ENCODE data around the gene ZBED1.
"Not testable (repeated sequence)": the region's sequence is repeated elsewhere in the genome, so short reads cannot be mapped to it uniquely, and the experiment has no call there.

ZBED1 gene

DNA sequence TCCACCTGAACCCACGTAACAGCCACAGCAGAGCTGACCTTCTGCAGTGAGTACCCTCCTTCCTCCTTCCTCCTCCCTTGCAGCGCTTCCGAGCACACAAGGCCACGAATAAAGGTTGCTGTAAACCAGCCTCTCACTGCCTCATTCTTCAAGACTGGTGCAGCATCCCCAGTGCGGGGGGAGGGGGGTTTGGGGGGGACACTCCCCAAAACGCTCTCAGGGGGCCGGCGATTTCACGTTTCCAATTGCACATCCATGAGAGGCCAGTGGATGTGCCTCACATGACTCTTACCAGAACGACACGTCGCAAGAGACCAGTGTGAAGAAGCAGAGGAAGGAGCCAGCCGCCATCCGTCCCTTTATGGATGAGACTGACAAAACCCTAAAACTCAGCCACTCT, 5.2 kb downstream of the ZBED1 start:
- DNase-seq: no peak

DNA sequence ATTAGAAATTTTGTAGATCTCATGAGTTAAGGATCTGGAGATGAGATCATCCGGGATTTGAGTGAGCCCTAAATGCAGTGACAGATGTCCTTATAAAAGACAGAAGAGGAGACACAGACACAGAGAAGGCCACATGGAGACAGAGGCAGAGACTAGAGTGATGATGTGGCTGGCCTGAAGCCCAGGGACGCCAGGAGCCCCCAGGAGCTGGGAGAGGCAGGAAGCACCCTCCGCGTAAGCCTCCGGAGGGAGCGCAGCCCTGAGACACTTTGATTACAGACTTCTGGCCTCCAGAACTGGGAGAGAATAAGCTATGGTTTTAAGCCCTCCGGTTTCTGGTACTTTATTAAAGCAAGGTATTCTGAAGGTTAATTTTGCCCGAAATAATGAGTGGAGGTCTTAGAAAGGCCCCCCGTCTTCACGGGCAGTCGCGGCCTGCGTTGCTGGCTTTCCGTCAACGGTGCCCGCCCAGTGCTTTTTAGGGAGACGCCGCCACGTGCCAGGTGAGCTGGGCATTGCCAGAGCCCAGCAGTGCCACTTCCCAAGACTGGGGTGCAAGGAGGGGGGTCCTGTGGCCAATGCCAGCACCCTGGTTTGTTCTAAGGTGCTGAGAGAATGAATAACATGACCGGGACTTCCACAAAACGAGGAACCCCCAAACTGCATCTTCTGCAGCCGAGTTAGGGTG, 8.1 kb downstream of the ZBED1 start:
- no peak for DNase-seq

DNA sequence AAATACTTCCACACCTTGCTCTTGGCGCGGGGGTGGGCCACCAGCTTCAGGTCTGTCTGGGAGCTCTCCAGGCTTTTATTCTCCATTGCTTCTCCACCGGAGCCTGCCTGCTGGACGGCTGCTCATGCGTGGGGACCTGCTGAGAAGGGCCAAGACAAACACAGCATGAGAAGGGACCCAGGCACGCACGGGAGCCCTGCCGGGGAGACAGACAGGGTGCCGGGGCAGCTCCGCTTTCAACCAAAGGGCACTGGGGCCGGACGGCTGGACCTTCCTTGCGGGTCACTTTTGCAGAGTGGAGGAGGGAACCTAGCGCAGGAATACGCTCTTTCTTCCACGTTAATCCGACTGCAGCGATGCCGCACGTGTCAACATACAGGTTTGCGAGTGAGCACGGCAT, 10.1 kb downstream of the ZBED1 start:
- no peak for DNase-seq

DNA sequence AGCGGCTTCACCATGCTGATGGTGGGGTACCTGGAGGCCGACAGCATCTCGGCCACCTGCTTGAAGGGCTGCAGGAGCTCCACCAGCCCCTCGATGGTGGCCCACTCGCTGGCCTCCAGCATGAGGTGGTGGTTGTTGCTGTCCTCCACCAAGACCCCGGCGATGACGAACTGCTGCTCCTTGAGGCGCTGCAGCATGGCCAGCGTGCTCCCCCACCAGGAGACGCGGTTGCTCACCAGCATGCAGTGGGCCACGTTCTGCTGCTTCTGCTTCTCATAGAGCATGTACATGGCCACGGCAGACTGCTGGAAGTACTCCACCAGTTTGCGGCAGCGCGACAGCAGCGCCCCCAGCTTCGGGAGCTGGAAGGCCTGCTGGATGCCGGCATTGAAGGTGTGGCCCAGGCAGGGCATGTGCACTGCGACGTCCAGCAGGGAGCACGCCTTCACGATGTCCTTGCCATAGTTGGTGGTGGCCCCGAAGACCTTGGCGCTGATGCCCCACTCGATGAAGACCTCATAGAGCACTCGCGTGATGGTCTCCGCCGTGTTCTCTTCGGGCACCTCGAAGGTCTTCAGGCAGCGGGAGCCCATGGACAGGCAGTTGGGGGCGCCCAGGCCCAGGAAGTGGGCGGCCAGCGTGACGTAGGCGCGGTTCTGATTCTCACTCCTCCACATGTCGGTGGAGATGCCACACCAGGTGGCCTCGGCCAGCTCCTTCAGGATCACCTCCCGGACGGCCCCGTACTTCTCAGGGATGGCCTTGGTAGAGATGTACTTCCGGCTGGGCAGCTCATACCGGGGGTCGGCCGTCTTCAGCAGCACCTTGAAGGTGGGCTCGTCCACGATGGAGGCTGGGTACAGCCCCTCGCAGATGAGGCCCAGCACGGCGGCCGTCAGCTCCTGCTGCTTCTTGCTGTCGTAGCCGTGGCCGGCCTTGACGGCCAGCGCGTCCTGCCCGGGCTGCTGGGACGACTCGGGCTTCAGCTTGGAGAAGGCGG, 11.0 kb downstream of the ZBED1 start:
- DNase-seq: no peak

DNA sequence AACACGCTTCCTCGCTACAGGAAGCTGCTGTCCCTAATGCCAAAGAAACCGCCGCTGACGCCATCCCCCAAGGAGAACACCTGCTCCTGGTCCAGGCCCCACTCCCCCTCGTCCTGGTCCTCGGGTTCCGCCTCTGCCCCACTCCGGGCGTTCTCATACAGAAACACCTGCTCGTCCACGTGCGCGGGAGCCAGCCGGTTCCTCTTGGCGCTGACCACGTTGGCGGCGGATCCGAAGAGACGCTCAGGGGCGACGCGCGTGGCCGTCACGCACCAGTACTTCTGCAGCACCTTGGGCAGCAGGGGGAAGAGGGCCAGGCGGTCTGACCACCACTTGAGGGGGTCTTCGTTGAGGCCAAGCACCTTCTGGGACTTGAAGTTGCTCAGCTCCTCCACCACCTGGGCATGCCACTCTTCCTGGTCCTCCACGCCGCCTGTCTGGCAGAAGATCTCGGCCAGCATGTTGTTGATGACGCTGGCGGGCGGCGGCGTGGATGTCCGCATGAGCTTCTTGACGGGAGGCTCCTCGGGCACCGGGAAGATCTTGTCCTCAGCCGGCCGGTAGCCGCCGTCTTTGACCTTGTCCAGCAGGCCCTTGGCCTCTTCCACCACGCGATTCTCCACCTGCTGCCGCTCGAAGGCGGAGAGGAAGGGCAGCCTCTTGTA, 12.0 kb downstream of the ZBED1 start:
- no peak for DNase-seq

DNA sequence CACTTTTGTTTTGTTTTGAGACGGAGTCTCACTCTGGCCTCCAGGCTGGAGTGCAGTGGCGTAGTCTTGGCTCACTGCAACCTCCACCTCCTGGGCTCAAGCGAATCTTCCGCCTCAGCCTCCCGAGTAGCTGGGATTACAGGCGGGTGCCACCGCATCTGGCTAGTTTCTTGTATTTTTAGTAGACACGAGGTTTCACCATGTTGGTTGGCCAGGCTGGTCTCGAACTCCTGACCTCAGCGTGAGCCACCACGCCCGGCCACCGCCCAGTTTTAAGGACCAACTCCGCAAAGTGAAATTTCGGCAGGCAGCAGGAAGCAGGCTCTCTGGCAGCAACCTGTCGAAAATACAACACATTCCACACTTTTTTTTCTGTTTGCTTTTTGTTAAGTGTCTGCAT, 13.4 kb downstream of the ZBED1 start:
- DNase-seq: no peak

DNA sequence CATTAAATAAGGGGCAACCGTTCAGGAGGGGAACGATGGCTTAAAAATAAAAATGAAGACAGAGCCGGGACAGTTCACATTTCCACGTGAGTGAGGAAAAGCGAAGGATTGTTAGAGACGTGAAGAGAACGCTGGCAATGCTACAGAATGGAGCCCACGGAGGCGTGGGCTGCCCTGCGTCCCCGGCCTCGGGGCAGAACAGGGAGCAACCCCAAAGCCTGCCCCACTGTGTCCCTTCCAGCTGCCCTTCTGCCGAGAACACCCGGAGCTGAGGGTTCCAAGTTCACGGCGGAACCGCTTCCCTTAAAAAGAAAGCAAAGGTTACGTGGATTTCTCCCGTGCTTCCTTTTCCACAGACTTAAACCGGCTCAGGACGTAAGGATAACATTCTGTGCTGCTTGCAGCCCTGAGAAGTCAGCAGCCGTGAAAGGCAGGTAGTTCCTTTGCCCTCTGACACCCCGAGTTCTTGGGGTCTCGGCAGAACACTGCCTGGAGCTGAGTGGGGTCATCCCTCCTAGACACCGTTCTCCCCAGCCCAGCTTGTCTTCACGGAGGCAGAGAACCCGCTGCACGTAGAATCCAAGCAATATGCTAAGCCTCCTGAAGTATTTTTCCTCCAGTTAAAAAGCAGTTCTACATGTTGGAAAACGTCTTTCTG, 14.2 kb downstream of the ZBED1 start:
- DNase-seq: no peak

DNA sequence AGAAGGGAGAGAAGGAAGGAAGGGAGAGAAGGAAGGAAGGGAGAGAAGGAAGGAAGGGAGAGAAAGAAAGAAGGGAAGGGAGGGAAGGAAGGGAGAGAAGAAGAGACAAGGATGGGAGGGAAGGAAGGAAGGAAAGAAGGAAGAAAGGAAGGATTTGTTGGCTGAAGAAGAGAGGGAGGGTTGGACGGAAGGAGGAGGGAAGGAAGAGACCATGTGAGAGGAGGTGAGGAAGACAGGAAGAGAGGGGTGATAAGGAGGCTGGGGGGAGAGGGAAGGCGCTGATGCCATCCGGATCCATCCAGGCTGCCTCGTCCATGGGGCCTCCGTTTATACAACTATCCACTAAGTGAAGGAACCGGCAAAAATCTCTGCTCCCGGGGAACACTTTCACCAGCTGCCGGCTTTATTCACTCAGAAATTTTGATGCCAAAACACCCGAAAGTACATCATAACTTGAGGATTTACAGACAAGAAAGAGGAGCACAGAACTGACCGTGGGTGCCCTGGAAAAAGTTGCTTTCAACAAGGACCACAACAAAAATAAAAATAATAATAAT, 14.9 kb downstream of the ZBED1 start:
- DNase-seq: no peak

DNA sequence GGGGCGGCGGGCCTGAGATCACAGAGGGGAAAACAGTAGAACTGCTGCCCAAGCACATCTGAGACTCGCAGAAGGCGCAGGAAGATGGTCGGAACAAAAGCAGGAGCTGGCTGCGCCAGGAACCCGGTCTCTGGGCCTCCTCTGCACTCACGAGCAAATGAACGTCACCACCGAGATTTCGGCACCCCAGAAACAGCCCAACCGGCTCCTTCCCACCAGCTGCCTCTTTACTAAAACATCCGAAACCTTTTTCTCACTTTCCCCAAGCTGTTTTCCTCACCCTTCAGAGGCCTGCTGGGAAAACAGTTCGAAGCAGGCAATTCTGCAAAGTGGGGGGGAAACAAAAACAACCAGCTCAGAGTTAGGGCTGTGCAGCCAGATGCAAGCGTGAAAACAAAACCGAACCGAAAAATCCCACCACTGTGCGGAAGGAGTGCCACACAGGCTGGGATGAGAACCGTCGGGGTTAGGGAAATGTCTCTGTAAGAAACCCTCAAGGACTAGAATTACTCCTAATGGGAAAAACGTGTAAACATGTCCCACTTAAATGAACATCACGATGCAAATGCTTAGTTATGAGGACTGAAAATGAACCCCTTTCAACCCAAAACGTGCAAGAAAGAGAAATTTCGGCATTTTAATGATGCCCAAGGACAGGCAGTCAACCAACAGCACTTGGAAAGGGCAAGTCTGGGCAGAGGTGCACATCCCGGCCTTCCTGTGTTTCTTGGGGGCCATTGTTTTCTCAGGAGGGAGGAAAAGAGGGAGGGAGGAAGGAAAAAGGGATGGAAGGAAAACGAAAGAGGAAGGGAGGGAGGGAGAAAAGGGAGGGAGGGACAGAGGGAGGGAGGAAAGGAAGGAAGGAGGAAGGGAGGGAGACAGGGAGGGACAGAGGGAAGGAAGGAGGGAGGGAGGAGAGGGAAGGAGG, 15.8 kb downstream of the ZBED1 start:
- no peak for DNase-seq

DNA sequence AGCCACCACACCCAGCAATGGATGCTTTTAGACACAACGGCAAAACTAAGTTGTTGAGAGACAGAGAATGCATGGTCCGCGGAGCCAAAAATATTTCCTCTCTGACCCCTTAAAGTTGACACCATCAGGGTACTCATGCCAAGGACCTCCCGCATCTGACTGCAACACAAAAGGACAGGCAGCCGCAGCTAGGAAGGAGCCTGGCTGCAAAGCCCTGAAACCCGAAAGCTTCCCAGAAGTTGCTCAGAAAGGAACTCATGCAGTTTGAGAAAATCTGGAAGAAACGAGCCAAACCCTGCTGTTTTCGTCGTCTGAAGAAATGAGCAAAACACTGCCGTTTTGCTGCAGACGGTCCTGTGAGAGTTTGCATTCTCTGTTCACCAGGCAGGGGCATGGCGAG, 16.5 kb downstream of the ZBED1 start:
- DNase-seq: no peak

DNA sequence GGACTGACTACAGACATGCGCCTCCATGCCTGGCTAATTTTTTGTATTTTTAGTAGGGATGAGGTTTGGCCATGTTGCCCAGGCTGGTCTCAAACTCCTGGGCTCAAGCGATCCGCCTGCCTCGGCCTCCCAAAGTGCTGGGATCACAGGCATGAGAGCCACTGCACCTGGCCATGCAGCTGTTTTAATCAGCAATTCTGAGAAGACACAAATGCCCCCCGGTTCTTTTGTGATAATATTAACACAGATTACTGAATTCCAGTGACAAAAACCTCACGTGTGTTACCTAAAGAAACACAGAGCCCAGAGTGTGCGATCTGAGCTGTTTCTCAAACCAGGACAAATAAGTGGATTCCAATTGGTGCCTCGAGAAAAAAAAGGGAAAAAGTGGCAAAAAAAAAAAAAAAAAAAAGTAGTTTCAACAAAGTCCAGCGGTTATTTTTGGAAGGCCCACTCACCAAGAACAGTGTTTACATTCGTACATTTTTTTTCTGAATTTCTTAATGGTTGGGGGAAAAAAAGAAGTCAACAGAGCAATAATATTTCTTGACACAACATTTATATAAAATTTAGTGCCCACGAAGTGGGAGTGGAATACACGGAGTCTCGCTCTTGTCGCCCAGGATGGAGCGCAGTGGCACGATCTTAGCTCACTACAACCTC, 17.2 kb downstream of the ZBED1 start:
- no peak for DNase-seq

DNA sequence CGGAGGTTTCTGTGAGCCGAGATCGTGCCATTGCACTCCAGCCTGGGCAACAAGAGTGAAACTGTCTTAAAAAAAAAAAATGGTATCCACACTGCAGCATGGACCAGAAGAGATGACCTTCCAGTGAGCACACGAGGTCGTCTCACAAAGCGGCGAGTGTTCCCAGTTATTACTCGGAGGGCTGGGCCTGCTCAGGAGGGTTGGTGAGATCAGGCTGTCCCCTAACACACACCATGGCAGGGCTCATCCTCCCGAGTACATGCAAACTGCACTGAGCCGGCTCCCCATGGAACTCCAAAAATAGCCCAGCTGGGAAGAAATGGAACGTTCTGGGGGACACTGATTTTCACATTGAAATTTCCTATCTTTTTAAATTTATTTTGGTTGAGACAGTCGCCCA, 19.2 kb downstream of the ZBED1 start:
- not testable (repeated sequence) for DNase-seq

DNA sequence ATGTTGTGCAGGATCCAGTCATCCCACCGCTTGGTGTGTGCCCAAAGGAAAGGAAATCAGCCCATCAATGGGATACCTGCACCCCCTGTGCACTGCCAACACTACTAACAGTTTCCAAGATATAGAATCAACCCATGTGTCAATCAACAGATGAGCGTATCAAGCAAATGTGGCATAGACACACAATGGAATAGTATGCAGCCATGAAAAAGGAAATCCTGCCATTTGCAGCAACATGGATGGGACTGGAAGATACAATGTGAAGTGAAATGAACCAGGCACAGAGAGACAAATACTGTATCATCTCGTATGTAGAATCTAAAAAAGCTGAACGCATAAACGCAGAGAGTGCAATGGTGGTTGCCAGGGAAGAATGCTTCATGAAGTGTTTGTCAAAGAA, 20.8 kb downstream of the ZBED1 start:
- not testable (repeated sequence) for DNase-seq

DNA sequence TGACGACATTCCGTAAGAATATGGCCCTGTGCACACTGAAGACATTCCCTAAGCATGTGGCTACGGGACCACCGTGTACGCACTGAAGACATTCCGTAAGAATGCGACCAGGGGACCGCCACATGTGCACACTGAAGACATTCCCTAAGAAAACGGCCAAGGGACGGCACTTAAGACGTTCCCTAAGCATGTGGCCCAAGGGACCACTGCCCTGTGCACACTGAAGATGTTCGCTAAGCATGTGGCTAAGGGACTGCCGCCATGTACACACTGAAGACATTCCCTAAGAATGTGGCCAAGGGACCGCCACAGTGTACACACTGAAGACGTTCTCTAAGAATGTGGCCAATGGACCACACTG, 21.4 kb downstream of the ZBED1 start:
- DNase-seq: no peak

DNA sequence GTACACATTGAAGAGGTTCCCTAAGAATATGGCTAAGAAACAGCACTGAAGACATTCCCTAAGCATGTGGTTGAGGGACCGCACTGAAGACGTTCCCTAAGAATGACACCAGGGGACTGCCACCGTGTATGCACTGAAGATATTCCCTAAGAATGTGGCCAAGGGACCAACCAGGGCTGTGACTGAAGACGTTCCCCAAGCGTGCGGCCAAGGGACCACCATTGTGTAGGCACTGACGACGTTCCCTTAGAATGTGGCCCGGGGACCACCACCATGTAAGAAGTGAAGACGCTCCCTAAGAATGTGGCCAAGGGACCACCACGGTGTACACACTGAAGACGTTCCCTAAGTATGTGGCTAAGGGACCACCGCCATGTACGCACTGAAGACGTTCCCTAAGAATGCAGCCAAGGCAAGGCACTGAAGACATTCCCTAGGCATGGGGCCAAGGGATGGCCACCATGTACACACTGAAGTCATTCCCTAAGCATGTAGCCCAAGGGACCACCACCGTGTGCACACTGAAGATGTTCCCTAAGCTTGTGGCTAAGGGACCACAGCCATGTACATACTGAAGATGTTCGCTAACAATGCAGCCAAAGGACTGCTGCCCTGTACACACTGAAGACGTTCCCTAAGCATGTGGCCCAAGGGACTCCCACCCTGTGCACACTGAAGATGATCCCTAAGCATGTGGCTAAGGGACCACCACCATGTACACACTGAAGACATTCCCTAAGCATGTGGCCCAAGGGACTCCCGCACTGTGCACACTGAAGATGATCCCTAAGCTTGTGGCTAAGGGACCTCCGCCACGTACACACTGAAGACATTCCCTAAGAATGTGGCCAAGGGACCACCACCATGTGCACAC, 22.0 kb downstream of the ZBED1 start:
- no peak for DNase-seq

DNA sequence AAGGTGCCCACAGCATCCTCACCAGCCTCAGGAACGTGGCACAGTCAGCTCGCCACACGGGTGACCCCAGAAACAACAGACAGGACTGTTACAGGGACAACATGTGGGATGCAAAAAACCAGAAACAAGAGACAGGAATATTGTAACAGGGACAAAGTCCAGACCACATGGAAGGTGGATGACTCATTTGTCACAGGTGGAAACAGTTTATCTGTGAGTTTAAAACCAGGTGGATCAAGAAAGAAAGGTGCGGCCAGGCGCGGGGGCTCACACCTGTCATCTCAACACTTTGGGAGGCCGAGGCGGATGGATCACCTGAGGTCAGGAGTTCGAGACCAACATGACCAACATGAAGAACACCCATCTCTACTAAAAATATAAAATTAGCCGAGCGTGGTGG, 23.5 kb downstream of the ZBED1 start:
- not testable (repeated sequence) for DNase-seq

DNA sequence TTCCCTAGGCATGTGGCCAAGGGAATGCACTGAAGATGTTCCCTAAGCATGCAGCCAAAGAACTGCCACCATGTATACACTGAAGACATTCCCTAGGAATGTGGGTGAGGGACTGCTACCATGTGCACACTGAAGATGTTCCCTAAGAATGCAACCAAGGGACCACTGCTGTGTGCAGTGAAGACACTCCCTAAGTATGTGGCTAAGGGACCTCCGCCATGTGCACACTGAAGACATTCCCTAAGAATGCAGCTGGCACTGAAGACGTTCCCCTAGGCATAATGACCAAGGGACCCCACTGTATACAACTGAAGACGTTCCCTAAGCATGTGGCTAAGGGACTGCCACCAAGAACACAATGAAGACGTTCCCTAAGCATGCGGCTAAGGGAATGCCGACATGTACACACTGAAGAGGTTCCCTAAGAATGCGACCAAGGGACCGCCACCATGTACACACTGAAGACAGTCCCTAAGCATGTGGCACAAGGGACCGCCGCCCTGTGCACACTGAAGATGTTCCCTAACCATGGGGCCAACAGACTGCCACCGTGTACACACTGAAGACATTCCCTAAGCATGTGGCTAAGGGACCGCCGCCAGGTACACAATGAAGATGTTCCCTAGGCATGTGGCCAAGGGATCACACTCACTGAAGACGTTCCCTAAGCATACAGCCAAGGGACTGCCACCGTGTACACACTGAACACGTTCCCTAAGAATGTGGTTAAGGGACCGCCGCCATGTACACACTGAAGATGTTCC, 25.6 kb downstream of the ZBED1 start:
- DNase-seq: no peak

DNA sequence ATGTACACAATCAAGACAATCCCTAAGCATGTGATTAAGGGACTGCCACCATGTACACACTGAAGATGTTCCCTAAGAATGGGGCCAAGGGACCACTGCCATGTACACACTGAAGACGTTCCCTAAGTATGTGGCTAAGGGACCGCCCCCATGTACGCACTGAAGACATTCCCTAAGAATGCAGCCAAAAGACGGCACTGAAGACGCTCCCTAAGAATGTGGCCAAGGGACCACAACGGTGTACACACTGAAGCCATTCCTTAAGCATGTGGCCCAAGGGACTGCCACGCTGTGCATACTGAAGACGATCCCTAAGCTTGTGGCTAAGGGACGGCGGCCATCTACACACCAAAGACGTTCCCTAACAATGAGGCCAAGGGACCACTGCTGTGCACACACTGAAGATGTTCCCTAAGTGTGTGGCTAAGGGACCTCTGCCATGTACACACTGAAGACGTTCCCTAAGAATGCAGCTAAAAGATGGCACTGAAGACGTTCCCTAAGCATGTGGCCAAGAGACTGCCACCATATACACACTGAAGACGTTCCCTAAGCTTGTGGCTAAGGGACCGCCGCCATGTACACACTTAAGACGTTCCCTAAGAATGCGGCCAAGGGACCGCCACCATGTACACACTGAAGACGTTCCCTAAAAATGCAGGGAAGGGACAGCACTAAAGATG, 26.4 kb downstream of the ZBED1 start:
- DNase-seq: no peak

DNA sequence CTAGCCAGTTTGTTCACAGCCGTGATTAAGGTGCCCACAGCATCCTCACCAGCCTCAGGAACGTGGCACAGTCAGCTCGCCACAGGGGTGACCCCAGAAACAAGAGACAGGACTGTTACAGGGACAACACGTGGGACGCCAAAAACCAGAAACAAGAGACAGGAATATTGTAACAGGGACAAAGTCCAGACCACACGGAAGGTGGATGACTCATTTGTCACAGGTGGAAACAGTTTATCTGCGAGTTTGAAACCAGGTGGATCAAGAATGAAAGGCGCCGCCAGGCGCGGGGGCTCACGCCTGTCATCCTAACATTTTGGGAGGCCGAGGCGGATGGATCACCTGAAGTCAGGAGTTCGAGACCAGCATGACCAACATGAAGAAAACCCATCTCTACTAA, 27.7 kb downstream of the ZBED1 start:
- DNase-seq: not testable (repeated sequence)

Measured in SIG-M5 (cell line).